Stimulated activated CD8-positive, alpha-beta memory T cell treated with anti-CD3 and anti-CD28 coated beads, Interleukin-2, amount 100 ng/mL, for 1 hour (primary cell): ENCODE measurements around the gene TGFB2.

Experiments used
- DNase-seq, 2 donors: peaks; one replicate each; pipeline ENCODE4 v3.0.0-alpha.2; 2020; ENCODE audit warnings: low read depth in 2 of 2

Gene TGFB2

GRCh38 chr1:218384581-218384993 lies 39.5 kb downstream of the TGFB2 start:
- DNase-seq, result no peak

GRCh38 chr1:218388591-218388990 lies 43.5 kb downstream of the TGFB2 start:
- no peak for DNase-seq

GRCh38 chr1:218390618-218391017 lies 45.5 kb downstream of the TGFB2 start:
- DNase-seq, result no peak

GRCh38 chr1:218392780-218393179 lies 47.6 kb downstream of the TGFB2 start:
- DNase-seq, result no peak

GRCh38 chr1:218394416-218394815 lies 49.3 kb downstream of the TGFB2 start:
- no peak for DNase-seq

GRCh38 chr1:218394989-218395388 lies 49.9 kb downstream of the TGFB2 start:
- no peak for DNase-seq

GRCh38 chr1:218395916-218396315 lies 50.8 kb downstream of the TGFB2 start:
- no peak for DNase-seq

- no peak for DNase-seq
Observed at GRCh38 chr1:218397752-218398339, 52.7 kb downstream of the TGFB2 start.

GRCh38 chr1:218400624-218401023 lies 55.5 kb downstream of the TGFB2 start:
- no peak for DNase-seq

- no peak for DNase-seq
Observed at GRCh38 chr1:218401441-218401997, 56.4 kb downstream of the TGFB2 start.

GRCh38 chr1:218401998-218402785 lies 57.1 kb downstream of the TGFB2 start:
- DNase-seq, result no peak

- DNase-seq, result no peak
Observed at GRCh38 chr1:218402786-218403120, 57.6 kb downstream of the TGFB2 start.

GRCh38 chr1:218403300-218403699 lies 58.2 kb downstream of the TGFB2 start:
- DNase-seq, result no peak

GRCh38 chr1:218407630-218408029 lies 62.5 kb downstream of the TGFB2 start:
- no peak for DNase-seq

- DNase-seq, result no peak
Observed at GRCh38 chr1:218408135-218408534, 63.0 kb downstream of the TGFB2 start.

- no peak for DNase-seq
Observed at GRCh38 chr1:218408942-218409341, 63.8 kb downstream of the TGFB2 start.

GRCh38 chr1:218409946-218410510 lies 64.9 kb downstream of the TGFB2 start:
- DNase-seq, result no peak

GRCh38 chr1:218411101-218411500 lies 66.0 kb downstream of the TGFB2 start:
- no peak for DNase-seq

GRCh38 chr1:218412171-218412570 lies 67.0 kb downstream of the TGFB2 start:
- no peak for DNase-seq

GRCh38 chr1:218413179-218413578 lies 68.0 kb downstream of the TGFB2 start:
- DNase-seq, result no peak

GRCh38 chr1:218414060-218414728 lies 69.1 kb downstream of the TGFB2 start:
- no peak for DNase-seq

GRCh38 chr1:218415726-218416125 lies 70.6 kb downstream of the TGFB2 start:
- DNase-seq, result no peak
